ENCODE data around the gene TCF23. TPM values are rescaled to one million over a fixed set of nuclear protein-coding genes. Genes with fewer than 3 reads are reported as not detected.

Gene TCF23
- total RNA-seq, 1 experiment from 2014 or later = 0.13 TPM

DNA sequence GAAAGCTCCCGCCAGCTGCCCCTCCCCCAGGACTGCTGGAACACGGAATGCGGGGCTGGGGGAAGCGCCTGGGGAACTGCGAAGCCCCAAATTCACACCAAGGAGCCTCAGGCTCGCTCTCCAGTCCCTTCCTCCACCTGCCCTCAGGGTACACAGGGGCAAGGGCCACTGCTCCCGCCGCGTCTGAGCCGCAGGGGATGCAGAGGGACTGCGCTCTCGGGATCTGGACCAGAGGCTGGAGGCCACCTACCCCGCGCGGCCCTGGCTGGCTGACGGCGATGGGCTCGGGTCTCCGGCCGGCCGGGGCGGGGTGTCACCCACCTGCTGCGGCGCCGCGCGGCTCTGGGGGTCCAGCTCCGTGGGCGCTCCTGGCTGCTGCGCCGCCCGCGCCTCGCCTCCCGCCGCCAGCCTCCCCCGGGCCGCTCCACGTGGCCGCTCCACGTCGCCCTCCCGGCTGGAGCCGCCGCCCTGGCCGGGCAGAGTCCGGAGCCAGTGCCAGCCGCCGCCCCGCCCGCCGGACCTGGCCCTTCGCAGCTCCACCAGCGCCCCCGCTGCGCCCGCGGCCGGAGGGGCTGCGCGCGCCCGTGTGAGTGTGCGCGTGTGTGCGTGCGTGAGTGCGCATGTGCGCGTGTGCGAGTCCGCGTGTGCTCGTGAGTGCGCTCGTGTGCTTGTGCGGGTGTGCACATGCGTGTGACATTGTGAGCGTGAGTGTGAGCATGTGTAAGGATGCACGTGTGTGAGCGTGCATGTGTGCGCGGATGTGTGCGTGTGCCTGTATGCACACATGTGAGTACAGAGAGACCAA is 30.1 kb upstream of the TCF23 start, which contains the start of gene CGREF1 (continued):
- TF ChIP-seq, protein P1, sequence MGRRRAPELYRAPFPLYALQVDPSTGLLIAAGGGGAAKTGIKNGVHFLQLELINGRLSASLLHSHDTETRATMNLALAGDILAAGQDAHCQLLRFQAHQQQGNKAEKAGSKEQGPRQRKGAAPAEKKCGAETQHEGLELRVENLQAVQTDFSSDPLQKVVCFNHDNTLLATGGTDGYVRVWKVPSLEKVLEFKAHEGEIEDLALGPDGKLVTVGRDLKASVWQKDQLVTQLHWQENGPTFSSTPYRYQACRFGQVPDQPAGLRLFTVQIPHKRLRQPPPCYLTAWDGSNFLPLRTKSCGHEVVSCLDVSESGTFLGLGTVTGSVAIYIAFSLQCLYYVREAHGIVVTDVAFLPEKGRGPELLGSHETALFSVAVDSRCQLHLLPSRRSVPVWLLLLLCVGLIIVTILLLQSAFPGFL (CRISPR knock-in tag; IDR thresholded peaks at IDR 0.05; ENCODE audit: borderline replicate concordance) = no peak
- peak; percentile 67; the same call in 1 of the 2 replicates for TF ChIP-seq RELA (CRISPR knock-in tag; IDR thresholded peaks at IDR 0.05; ENCODE audit: borderline replicate concordance)
- TF ChIP-seq NR2C2 (CRISPR knock-in tag; IDR thresholded peaks at IDR 0.05) = no peak
- TF ChIP-seq, protein P2, sequence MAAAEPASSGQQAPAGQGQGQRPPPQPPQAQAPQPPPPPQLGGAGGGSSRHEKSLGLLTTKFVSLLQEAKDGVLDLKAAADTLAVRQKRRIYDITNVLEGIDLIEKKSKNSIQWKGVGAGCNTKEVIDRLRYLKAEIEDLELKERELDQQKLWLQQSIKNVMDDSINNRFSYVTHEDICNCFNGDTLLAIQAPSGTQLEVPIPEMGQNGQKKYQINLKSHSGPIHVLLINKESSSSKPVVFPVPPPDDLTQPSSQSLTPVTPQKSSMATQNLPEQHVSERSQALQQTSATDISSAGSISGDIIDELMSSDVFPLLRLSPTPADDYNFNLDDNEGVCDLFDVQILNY (CRISPR knock-in tag; IDR thresholded peaks at IDR 0.05) = no peak
- TF ChIP-seq, protein P3, sequence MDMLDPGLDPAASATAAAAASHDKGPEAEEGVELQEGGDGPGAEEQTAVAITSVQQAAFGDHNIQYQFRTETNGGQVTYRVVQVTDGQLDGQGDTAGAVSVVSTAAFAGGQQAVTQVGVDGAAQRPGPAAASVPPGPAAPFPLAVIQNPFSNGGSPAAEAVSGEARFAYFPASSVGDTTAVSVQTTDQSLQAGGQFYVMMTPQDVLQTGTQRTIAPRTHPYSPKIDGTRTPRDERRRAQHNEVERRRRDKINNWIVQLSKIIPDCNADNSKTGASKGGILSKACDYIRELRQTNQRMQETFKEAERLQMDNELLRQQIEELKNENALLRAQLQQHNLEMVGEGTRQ (CRISPR knock-in tag; IDR thresholded peaks at IDR 0.05) = peak; percentile 32; the same call in 1 of the 2 replicates
- TF ChIP-seq, protein P4, sequence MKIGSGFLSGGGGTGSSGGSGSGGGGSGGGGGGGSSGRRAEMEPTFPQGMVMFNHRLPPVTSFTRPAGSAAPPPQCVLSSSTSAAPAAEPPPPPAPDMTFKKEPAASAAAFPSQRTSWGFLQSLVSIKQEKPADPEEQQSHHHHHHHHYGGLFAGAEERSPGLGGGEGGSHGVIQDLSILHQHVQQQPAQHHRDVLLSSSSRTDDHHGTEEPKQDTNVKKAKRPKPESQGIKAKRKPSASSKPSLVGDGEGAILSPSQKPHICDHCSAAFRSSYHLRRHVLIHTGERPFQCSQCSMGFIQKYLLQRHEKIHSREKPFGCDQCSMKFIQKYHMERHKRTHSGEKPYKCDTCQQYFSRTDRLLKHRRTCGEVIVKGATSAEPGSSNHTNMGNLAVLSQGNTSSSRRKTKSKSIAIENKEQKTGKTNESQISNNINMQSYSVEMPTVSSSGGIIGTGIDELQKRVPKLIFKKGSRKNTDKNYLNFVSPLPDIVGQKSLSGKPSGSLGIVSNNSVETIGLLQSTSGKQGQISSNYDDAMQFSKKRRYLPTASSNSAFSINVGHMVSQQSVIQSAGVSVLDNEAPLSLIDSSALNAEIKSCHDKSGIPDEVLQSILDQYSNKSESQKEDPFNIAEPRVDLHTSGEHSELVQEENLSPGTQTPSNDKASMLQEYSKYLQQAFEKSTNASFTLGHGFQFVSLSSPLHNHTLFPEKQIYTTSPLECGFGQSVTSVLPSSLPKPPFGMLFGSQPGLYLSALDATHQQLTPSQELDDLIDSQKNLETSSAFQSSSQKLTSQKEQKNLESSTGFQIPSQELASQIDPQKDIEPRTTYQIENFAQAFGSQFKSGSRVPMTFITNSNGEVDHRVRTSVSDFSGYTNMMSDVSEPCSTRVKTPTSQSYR (CRISPR knock-in tag; IDR thresholded peaks at IDR 0.05) = no peak
- TF ChIP-seq GTF2I (CRISPR knock-in tag; conservative IDR thresholded peaks at IDR 0.05) = no peak
- TF ChIP-seq ELF4 (CRISPR knock-in tag; IDR thresholded peaks at IDR 0.05; ENCODE audit: low read depth) = no peak
- TF ChIP-seq, protein P5, sequence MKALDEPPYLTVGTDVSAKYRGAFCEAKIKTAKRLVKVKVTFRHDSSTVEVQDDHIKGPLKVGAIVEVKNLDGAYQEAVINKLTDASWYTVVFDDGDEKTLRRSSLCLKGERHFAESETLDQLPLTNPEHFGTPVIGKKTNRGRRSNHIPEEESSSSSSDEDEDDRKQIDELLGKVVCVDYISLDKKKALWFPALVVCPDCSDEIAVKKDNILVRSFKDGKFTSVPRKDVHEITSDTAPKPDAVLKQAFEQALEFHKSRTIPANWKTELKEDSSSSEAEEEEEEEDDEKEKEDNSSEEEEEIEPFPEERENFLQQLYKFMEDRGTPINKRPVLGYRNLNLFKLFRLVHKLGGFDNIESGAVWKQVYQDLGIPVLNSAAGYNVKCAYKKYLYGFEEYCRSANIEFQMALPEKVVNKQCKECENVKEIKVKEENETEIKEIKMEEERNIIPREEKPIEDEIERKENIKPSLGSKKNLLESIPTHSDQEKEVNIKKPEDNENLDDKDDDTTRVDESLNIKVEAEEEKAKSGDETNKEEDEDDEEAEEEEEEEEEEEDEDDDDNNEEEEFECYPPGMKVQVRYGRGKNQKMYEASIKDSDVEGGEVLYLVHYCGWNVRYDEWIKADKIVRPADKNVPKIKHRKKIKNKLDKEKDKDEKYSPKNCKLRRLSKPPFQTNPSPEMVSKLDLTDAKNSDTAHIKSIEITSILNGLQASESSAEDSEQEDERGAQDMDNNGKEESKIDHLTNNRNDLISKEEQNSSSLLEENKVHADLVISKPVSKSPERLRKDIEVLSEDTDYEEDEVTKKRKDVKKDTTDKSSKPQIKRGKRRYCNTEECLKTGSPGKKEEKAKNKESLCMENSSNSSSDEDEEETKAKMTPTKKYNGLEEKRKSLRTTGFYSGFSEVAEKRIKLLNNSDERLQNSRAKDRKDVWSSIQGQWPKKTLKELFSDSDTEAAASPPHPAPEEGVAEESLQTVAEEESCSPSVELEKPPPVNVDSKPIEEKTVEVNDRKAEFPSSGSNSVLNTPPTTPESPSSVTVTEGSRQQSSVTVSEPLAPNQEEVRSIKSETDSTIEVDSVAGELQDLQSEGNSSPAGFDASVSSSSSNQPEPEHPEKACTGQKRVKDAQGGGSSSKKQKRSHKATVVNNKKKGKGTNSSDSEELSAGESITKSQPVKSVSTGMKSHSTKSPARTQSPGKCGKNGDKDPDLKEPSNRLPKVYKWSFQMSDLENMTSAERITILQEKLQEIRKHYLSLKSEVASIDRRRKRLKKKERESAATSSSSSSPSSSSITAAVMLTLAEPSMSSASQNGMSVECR (CRISPR knock-in tag; IDR thresholded peaks at IDR 0.05; ENCODE audit: borderline replicate concordance) = no peak
- TF ChIP-seq MYBL2 (CRISPR knock-in tag; IDR thresholded peaks at IDR 0.05) = no peak
- no peak for TF ChIP-seq KAT7 (CRISPR knock-in tag; IDR thresholded peaks at IDR 0.05; ENCODE audit: borderline replicate concordance)
- TF ChIP-seq ATF1 (CRISPR knock-in tag; IDR thresholded peaks at IDR 0.05) = no peak
- TF ChIP-seq, protein P6, sequence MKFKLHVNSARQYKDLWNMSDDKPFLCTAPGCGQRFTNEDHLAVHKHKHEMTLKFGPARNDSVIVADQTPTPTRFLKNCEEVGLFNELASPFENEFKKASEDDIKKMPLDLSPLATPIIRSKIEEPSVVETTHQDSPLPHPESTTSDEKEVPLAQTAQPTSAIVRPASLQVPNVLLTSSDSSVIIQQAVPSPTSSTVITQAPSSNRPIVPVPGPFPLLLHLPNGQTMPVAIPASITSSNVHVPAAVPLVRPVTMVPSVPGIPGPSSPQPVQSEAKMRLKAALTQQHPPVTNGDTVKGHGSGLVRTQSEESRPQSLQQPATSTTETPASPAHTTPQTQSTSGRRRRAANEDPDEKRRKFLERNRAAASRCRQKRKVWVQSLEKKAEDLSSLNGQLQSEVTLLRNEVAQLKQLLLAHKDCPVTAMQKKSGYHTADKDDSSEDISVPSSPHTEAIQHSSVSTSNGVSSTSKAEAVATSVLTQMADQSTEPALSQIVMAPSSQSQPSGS (CRISPR knock-in tag; IDR thresholded peaks at IDR 0.05; ENCODE audit: borderline replicate concordance, low read depth) = no peak
- no peak for TF ChIP-seq SMAD4 (CRISPR knock-in tag; IDR thresholded peaks at IDR 0.05)
- TF ChIP-seq ZNF263 (CRISPR knock-in tag; IDR thresholded peaks at IDR 0.05; ENCODE audit: low read depth) = no peak
- TF ChIP-seq GRHL2 (CRISPR knock-in tag; IDR thresholded peaks at IDR 0.05; ENCODE audit: insufficient replicate concordance, severe bottlenecking) = no peak
- TF ChIP-seq, protein P7, sequence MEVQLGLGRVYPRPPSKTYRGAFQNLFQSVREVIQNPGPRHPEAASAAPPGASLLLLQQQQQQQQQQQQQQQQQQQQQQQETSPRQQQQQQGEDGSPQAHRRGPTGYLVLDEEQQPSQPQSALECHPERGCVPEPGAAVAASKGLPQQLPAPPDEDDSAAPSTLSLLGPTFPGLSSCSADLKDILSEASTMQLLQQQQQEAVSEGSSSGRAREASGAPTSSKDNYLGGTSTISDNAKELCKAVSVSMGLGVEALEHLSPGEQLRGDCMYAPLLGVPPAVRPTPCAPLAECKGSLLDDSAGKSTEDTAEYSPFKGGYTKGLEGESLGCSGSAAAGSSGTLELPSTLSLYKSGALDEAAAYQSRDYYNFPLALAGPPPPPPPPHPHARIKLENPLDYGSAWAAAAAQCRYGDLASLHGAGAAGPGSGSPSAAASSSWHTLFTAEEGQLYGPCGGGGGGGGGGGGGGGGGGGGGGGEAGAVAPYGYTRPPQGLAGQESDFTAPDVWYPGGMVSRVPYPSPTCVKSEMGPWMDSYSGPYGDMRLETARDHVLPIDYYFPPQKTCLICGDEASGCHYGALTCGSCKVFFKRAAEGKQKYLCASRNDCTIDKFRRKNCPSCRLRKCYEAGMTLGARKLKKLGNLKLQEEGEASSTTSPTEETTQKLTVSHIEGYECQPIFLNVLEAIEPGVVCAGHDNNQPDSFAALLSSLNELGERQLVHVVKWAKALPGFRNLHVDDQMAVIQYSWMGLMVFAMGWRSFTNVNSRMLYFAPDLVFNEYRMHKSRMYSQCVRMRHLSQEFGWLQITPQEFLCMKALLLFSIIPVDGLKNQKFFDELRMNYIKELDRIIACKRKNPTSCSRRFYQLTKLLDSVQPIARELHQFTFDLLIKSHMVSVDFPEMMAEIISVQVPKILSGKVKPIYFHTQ (CRISPR knock-in tag; IDR thresholded peaks at IDR 0.05) = no peak
- TF ChIP-seq ETV6 (CRISPR knock-in tag; IDR thresholded peaks at IDR 0.05) = no peak
- no peak for TF ChIP-seq ZNF416 (CRISPR knock-in tag; IDR thresholded peaks at IDR 0.05)
- TF ChIP-seq, protein P8, sequence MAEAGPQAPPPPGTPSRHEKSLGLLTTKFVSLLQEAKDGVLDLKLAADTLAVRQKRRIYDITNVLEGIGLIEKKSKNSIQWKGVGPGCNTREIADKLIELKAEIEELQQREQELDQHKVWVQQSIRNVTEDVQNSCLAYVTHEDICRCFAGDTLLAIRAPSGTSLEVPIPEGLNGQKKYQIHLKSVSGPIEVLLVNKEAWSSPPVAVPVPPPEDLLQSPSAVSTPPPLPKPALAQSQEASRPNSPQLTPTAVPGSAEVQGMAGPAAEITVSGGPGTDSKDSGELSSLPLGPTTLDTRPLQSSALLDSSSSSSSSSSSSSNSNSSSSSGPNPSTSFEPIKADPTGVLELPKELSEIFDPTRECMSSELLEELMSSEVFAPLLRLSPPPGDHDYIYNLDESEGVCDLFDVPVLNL (CRISPR knock-in tag; IDR thresholded peaks at IDR 0.05; ENCODE audit: borderline replicate concordance, low read depth) = no peak
- TF ChIP-seq HMGA2 (CRISPR knock-in tag; IDR thresholded peaks at IDR 0.05) = no peak
